GM19463 (cell line): ENCODE data around the gene FOXO6.

Source experiments
- ATAC-seq: cut with Tn5 transposase; IDR thresholded peaks from one replicate; pipeline ENCODE4 v1.9.1; 2021; ENCODE audit warnings: mild to moderate bottlenecking, moderate library complexity; ENCODE audit not compliant: unreplicated experiment

FOXO6 gene

DNA sequence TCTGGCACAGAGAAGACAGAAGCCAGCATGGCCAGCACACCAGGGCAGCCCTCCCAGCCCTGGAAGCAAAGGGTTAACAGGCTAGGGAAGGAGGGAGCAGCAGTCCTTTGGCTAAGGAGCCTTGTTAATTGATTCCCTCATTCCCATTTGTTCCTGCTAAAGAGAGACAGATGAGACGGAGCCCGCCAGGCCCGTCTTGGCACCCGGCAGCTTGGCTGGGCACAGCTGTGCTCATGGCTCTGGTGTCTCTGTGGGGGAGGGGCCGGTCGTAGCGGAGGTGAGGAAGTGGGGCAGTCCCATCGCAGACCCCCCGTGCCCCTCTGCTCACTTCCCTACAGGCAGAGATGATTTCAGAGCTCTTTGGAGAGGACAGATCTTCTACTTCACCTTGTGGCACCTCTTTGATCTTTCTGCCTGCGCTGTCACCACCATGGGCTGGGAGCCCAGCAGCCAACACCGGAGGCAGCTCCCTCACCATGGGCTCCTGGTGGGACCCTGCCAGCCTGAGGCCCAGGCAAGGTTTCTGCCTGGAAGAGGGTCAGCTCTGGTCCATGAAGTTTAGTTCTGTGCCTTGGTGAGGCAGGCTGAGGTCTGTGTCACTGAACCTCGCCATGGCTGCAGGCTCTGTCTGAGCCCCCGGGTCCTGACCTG, 38.0 kb downstream of the FOXO6 start:
- ATAC-seq: no peak

DNA sequence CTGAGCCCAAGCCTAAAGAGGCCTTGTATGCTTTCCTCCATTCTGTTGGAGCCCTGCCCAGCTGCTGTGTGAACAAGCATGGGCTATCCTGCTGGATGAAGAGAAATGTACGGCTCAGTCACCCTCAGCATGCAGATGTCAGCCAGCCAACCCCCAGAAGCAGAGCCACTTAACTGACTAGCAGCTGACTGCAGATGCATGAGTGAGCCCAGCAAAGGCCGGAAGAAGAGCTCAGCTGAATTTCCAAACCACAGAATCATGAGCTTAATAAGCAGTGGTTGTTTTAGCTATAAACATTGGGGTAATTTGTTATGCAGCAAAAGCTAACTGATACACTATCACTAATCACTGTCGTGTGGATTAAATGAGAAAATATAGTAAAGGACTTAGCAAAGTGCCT, 39.0 kb downstream of the FOXO6 start:
- no peak for ATAC-seq

DNA sequence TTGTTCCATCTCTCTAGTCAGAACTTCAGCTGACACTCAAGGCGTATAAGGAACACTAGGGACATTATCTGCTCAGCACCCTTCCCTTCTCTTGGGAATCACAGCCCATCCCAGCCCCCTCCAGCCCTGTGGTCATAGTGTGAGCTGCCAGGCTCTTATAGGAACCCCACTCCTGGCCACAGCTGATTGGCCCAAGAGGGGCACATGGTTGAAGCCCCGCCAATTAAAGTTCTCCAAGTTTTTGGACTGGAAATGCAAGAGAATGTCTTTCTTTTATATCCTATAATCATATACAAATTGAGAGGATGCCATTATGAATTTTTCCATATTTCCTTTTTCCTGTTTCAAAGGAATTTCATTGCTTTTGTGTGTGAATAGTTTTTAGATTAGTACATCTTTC, 40.7 kb downstream of the FOXO6 start:
- ATAC-seq: no peak

DNA sequence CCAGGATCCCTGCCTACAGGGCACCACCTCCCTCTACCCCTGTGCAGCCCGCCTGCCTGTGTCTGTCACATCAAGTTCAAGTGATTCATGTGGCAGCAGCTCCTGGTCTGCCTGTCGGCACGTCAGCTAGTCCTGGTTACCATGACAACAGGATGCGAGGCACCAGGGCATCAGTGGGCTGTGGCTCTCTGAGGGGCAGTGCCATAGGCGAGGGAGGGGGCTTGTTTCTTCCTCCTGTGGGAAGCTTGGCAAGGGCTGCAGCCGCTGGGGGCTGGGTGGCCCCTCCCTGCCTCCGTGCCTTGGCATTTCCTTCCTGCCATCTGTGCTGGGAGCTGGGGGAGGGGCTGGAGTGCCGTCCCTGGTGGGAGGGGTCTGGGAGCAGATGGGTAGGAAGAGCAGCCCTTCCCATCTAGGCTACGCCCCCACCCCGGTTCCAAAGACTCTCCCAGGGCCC, 43.1 kb downstream of the FOXO6 start:
- ATAC-seq: no peak

DNA sequence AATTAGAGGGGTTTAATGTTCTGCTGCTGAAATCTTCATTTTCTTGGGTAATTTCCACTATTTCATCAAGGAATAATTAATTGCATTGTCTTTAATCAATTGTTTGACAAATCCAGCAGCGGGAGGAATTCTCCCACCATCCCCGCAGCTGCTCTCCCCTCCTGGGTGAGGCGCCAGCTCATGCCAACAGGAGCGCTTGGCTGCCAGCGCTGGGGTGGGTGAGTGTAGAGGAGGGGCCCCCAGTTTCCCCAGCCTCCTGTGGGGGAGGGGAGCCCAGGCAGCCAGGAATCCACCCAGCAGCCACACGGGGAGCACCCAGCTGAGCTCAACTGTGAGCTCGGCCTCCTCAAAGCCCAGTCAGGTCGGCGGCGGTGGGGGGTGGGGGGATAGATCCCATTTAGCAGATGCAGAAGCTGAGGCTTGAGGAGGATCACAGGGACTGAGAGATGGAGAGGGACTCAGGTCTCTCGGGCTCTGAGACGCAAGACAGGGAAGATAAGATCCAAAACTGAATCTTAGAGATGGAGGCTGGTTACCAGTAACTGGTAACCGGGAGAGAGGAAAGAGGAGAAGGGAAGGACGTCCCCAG, 46.5 kb downstream of the FOXO6 start:
- no peak for ATAC-seq

DNA sequence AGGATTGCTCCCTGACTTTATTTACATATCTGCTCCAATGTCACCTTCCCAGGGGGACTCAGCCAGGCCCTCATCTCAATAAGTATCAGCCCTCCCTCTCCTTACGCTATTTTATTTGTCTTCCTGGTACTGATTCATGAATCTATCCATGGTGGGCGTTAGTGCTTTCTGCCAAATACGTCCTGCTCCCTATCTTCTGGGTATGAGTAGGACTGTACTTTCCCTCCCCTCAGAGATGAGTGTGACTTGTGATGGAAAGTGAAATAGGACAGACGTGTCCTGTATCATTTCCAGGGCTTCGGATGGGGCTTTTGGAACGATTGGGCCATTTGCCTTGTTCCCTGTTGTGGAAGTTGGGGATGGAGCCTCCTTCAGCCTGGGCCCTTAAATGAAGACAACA, 47.5 kb downstream of the FOXO6 start:
- no peak for ATAC-seq

DNA sequence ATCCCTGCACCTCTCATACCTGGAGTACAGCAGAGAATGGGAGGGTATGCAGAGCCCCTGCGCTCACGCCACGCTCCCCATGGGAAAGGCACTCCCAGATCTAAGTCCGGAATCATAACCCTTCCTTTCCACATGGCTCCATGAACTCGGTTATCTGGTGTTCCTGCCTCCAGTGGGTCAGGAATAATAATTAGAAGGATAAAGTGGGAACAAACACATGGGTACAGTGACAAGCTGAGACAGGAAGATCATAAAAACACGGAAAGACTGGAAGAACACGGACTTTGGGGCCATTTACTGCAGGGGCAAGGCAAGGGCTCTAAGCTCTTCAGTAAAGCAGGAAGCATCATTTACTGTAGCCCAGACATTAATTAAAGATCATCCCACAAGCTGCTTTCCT, 48.6 kb downstream of the FOXO6 start:
- no peak for ATAC-seq

DNA sequence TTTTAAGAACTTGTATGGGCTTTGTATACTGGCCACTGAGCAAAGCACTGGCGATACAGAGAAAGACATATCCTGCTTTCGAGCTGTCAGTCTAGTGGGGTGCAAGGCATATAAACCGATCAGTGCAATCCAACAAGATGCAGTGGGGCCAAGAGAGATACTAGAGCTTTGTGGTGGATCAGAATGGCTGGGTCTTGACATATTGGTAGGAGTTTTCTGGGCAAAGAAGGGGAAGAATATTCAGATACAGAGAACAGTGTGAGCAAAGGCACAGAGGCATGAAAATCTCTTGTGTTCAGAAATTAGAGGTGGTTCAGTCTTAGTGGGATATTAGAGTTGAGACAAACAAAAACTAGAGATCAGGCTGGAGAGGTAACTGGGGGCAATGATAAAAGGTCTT, 49.2 kb downstream of the FOXO6 start:
- no peak for ATAC-seq

DNA sequence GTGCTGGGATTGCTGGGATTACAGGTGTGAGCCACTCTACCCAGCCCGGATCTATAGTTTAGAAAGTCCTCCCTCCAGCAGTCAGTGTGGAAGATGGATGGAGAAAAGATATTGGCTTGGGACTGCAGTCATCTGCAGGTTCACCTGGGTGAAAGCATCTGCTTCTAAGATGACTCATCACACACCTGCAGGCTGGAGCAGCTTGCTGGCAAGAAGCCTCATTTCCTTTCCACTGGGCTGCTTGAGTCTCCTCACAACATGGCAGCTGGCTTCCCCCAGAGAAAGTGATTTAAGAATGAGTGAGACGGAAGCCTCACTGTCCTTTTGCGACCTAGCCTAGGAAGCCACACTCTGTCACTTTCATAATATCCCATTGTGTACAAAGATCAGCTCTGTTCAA, 50.0 kb downstream of the FOXO6 start:
- ATAC-seq: no peak

DNA sequence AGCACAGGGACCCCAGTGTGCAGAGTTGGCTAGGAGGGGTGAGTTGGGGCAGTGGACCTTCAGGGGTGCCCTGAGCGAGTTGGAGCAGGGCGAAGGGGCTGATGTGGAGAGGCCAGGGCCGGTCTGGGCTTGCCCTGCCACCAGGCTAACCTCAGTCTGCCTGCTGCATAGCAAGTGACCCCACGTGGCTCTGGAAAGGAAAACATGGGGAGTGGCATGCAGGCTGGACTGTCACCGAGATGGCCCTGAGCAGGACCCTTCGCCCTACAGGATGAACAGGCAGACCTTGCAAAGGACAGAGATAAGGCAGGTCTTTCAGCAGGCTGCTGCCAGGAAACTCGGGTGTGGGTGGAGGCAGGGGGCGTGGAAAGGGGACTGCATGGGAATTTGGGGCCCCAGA, 51.5 kb downstream of the FOXO6 start:
- ATAC-seq: no peak

DNA sequence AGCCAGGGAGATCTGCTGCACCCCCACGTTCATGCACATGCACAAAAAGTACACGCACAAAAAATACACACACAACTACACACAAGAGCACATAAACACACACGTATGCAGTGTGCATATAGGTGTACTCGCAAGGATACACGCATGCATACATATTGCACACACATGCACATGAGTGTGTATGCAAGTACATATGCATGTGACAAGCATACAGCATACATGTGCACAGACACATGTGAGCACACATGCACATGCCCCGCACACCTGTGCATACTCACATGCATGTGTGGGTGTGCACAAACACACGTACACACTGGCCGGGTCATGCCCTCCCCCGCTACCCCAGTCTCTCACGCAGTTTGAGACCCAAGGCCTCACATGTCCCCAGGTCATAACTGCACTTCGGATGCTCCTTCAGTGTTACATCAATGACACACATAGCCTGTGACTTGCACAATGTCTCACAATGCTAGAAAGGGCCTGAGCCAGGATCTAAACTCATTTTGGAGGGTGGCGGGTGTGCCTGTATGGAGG, 52.6 kb downstream of the FOXO6 start:
- no peak for ATAC-seq

DNA sequence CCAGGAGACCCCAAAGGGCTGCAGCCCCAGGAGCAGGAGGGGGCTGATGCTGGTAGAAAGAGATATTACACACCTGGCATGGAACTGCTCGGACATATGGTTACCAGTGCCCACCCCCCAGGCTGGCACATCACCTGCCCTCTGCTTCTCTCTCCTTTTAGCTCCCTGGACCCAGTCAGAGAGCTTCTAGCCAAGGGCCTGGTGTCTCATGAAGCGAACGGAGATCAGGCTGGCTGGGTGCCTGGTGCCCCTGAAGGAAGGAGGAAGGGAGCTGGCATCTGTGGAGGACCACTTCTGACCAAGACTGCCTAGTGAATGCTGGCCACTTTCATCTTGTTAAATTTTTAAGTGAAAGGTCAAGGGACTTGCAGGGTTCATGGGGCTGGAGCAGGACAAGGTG, 53.1 kb downstream of the FOXO6 start:
- ATAC-seq: no peak

DNA sequence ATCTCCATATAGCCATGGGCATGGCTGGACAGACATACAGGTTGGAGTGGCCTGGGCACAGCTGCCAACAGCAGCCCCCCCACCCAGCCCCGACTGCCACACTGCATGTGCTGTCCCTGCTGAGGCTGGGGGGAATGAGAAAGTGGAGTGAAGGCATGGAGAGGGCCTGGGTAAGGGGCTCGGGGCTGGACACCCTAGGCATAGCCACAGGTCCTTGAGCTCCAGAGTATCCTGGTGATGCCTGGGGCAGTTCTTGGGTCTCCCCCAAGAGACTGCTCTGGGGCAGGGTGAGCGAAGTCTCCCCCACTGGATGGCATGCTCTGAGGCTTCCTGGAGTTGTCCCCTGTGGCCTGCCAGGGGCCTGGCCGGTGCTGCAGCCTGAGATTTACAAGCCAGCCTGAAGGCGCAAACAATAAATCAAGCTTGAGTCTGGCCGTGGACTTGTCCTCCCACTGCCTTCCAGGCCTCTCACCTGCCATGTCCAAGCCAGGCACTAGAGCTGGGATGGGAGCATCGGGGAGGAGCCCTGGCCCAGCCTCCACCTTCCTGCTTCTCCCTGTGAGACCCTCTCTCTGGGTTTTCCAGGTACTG, 53.6 kb downstream of the FOXO6 start:
- ATAC-seq: no peak

DNA sequence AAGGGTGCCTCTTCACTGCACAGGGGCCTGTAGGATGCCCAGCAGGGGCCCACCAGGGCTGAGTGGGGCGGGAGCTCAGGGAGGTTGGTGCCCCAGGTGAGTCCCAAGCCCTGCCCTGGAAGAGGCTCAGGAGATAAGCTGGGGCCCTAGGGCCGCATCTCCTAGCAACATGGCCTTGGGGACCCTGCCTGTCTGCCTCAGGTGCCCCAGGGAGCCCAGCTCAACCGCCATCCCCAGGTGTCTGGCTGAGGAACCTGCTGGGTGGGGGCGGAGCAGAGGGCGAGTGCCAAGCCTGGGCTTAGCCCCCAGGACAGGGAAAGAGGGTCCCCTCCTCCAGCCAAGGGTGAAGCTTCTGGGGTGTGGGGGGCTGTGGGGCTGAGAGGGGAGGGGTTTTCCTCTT, 54.8 kb downstream of the FOXO6 start:
- ATAC-seq: no peak

DNA sequence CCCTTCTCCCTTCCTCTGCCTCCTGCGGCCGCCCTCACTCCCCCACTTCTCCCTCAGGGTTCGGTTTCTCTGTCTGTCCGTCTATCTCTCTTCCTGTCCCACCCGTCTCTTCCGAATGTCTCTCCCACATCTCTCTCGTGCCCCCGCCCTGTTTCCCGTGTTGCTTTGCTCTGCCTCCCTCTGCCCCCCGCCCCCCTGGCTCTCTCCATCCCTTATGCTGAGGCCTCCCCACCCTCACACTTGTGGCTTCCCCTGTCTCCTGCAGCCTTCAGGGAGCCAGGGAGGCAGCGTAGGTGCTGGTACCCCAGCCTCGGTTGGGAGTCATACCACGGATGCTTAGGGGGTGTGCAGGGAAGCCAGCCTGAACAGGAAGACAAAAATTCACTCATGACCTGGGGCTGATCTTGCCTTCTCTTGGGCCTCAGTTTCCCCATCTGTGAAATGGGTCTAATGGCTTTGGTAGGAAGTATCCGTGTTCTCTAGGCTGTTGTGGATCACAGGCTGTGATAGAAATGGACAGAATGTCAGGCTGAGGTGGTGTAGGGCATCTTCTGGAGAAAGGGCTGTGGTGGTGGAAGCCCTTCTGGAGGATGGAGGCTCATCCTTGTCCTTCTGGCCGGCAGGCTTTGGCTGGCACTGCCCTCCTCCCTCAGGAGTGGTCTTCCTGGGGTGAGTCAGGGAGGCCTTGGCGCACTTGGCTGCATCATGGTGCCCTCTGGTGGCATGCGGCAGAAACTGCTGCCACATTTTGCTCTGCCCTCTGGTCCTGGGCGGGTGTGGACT, 55.5 kb downstream of the FOXO6 start:
- no peak for ATAC-seq

DNA sequence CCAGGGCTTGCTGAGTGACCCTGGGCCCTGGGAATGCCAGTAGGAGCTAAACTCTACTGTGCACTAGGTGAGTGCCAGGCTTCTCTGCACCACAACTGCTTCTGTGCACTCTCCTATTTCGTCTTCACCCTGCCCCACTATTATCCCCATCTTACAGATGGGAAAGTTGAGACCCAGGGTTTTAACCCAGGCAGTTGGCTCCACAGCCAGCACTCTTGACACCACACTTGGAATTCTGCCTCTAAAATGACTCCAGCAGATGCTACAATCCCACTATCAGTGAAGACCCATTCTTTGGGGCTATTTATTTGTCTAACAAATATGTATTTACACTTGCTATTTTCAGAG, 56.1 kb downstream of the FOXO6 start:
- no peak for ATAC-seq

DNA sequence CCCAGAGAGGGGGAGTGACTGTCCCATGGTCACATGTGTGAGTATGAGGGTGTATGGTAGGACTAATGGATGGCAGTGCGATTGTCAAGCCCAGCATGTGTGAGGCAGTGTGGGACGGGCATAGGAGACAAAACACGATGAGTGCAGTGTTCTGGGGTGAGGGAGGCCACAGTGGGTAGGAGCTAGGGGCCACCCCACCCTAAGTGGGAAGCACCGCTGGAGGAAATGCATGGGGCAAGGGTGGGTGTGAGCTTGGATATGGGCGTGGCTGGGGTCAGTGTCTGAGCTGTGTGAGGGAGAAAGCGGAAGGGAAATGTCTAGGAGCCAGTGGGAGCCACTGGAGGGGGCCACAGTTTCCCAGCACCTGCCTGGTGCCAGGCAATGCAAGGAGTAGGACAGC, 56.5 kb downstream of the FOXO6 start:
- ATAC-seq: no peak

DNA sequence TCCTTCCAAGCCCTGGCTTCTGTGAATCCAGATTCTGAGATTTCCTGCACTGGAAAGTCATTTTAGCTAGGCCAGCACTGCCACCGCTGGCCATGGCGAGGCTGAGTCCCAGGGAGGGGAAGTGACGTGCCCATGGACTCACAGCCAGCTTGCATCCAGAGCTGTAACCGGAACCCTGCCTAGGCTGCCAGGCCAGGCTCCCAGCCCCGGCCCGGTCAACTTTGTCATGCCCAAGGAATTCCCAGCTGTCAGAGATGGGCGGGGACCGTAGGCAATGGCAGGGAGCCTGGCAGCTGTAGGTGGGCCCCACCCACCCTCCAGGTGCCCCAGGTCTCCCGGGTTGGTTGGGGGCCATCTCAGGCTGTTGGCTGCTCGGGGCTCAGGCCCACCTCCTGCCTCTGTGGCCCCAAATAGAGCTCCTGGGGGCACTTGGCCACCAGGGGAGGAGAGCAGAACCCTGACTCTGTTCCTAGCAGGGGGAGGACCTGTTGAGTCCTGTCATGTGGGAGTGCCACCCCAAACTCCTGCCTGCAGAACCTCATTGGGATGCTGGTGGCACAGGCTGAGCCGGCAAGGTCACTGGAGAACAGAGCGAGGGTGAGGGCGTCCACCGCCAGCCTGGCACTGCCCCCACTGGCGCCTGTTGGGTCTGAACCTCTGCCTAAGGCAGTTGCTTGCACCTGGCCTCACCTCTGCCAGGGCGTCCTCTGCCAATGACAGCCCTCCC, 57.8 kb downstream of the FOXO6 start:
- no peak for ATAC-seq

DNA sequence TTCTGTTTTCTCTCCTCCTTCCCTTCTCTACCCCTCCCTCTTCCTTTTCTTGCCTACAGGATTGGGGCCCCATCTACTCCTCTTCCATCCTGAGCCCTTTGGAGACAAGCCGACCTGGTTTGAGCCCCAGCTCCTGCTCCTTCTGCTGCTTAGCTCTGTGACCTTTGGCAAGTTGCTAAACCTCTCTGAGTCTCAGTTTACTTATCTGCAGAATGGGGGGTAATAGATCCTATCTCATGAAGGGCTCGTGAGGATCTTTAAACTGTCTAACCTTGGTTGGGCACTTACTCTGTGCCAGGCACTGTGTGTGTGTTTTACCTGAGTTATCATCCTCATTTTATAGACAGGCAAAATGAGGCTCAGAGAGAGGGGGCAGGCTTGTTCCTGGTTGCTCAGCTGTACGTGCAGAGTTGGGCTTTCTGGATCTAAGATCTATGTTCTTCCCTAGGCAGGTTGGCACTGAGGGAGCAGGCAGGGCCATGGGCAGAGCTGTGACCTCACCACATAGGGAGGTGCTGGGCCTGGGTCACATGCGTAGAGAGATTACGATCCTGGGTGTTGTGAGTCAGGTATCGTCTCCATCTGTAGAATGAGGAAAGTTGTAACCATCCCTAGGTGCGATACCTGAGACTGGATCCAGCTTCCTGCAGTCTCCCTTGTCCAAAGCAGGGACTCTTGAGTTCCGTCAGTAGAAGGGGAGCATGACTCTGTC, 58.5 kb downstream of the FOXO6 start:
- ATAC-seq: no peak

DNA sequence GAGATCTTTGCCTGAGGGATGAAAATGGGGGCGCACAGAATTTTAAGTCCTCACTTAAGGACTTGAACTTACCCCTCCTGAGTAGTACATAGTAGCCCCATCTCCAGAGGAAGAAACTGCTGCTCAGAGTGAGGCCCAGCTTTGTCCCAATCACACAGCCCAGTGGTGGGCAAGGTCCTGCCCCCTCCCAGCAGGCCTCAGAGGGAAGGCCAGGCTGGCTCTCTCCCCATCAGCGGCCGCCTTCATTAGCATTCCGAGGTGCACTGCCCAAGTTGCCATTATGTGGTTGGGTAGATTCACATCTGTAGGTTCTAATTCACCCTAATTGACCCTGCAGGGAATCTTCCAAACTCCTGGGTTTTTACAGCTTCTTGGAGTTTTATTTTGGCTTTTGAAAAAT, 59.1 kb downstream of the FOXO6 start:
- no peak for ATAC-seq

DNA sequence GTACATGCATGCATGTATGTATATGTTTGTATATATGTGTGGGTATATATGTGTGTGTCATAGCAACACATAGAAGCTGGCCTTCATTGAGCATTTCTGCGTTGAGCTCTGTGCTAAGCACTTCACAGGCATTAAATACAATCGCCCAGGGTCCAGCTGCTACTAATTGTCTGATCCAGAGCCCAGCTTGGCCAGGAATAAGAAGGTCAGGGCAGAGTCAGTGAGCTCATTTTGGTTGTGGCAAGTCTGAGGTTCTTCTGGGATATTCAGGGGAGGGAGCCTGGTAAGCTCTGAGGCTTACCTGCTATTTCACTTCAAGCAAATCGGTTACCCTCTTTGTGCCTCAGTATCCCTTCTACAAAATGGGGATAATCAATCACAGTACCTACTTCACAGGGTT, 59.6 kb downstream of the FOXO6 start:
- no peak for ATAC-seq
